ENCODE data around the gene PIK3IP1.

- no peak for TF ChIP-seq CTCF (IDR thresholded peaks at IDR 0.05)
- TF ChIP-seq EZH2 (IDR thresholded peaks at IDR 0.05), result no peak
Measured at GRCh38 chr22:31262312-31263133, 29.8 kb downstream of the PIK3IP1 start.
